GM12865 (cell line): ENCODE data around the gene MROH7.

Experiments
- DNase-seq: peaks from one replicate; pipeline ENCODE4 v3.0.0; 2010; ENCODE audit warnings: low read depth
- H3K4me3 ChIP-seq: 2 replicates; pipeline ENCODE4 v1.5.1; 2011; ENCODE audit warnings: mild to moderate bottlenecking, low read depth, low read length, control low read depth
- CTCF ChIP-seq: IDR thresholded peaks from 2 replicates; pipeline ENCODE4 v1.5.1; 2011; ENCODE audit warnings: low read length, control low read depth, low read depth, inconsistent platforms; ENCODE audit not compliant: insufficient read depth; ENCODE audit errors: missing control alignments

The MROH7 gene

GRCh38 chr1:54653036-54653435 is 11.4 kb downstream of the MROH7 start:
- H3K4me3 ChIP-seq = no peak overlapping the region
- DNase-seq = no peak
- no peak for TF ChIP-seq CTCF

GRCh38 chr1:54658164-54658913 is 16.8 kb downstream of the MROH7 start:
- H3K4me3 ChIP-seq = no peak overlapping the region
- no peak for DNase-seq
- no peak for TF ChIP-seq CTCF

- DNase-seq = no peak
- no peak for TF ChIP-seq CTCF
- no peak overlapping the region for H3K4me3 ChIP-seq
Measured at GRCh38 chr1:54663725-54664124, 22.1 kb downstream of the MROH7 start.

- DNase-seq = no peak
- TF ChIP-seq CTCF = no peak
- H3K4me3 ChIP-seq = no peak overlapping the region
Measured at GRCh38 chr1:54664364-54664763, 22.8 kb downstream of the MROH7 start.

GRCh38 chr1:54665852-54666251 is 24.3 kb downstream of the MROH7 start:
- no peak for DNase-seq
- no peak overlapping the region for H3K4me3 ChIP-seq
- TF ChIP-seq CTCF = no peak

GRCh38 chr1:54666333-54666732 is 24.7 kb downstream of the MROH7 start:
- no peak for TF ChIP-seq CTCF
- no peak for DNase-seq
- no peak overlapping the region for H3K4me3 ChIP-seq

- H3K4me3 ChIP-seq = no peak overlapping the region
- DNase-seq = no peak
- no peak for TF ChIP-seq CTCF
Measured at GRCh38 chr1:54667797-54668196, 26.2 kb downstream of the MROH7 start.
